Activated T-helper 1 cell treated with anti-CD3 and anti-CD28 coated beads, Interleukin-2, amount 50 U/mL, for 16 hours (primary cell): ENCODE measurements around the gene TMEM140.
"Not testable (repeated sequence)": the region's sequence is repeated elsewhere in the genome, so short reads cannot be mapped to it uniquely, and the experiment has no call there.

ENCODE experiments used
- DNase-seq, 2 donors: peaks; one replicate each; pipeline ENCODE4 v3.0.0-alpha.2; 2020; ENCODE audit warnings: low read depth in 1 of 2, low spot score in 1 of 2

The TMEM140 gene

DNA sequence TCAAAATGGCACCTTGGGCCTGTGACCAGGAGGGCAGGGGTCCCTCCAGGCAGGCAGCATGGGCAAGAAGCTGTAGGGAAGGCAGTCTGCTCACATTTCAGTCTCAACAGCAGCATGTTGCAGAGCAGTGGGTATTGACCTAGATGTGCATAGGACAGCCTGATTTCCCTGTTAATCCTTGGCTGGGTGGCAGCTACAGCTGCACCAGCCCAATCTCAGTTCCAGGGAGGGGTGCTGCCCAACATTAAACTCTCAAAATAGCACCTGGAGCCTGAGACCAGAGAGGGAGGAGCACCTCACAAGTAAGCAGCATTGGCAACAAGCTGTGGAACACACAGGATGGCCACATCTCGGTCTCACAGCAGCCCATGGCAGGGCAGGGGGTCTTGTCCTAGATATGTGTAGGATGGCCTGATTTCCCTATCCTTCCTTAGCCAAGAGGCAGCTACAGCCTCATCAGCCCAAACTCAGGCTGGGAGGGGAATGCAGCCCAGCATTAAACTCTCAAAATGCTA is 10.3 kb downstream of the TMEM140 start:
- no peak for DNase-seq

DNA sequence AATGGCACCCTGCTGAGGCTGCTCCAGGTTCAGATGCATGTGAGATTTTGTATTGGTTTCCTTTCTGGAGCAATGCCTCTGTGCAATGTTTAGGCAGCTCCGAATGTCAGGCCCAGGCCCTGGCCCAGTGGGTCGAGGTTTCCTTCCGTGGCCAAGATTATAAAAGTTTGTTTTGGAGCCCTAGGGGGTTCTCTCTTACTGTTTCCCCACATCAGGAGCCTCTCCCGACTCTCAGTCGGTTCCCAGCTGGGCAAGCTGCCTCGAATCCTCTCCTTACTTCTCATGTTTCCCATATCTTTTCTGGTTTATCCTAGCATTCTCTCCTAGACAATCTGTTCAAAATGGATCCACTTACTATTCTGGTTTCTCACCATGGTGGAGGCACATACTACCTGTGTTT is 11.0 kb downstream of the TMEM140 start:
- no peak for DNase-seq

DNA sequence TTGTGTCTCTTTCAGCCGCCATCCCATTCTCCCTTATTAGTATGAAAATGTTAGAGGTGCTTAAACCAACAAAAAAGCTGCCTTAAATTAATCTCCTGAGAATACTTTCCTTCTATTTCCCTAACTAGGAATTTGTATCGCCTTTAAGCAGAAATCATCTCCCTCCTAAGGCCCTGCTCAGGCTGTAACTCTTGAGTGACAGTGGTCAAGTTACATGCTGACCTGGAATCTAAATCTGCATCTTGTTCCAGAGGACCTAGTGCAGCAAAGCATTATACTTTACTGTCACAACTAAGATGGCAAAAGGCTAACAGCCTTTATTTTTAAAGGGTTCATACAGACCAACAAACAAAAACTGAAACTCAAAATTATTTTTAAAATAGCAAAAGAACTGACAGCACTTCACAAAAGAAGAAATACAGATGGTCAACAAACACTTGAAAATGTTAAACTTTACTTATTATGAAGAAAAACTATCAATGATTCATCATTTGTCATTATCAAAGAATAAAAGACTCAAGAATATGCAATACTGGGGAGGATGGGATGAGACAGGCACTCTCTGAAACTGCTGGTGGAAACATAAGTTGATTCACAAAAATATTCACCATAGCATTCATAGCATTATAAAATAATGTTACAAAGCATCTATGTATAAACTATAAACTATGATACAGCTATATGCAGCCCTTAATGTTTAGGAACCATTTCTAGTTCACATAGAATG is 11.7 kb downstream of the TMEM140 start:
- no peak for DNase-seq

DNA sequence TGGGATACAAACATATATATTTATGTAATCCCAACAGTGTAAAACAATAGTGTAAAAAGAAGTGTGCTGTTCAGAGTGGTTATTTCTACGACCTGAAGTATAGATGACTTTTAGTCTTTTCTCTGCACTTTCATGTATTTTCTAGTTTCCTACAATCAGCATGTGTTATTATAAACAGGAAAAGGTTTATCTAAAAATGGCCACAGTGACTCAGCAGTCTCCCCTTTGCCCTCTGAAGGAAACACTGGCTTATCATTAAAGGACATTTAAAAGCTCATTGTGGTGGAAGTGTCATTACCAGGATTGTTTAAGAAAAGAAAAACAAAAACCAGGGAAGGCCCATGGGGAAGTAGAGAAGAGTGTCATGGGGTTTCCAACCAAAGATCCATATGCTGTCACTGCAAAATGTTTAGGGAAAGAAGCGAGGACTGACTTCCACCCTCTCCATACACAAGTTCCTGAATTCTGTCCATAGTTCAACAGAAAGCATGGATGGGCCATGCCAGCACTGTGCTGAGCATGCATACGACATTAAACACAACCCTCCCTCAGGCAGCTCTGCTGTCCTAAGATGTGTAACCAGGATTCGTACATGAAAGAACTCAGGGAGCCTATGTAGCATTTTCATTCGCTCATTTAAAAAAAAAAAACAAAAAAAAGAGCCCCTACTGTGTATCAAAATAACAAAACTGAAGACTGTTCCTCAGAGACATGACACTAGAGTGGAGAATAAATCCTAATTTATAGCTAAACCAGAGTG is 12.4 kb downstream of the TMEM140 start:
- no peak for DNase-seq

DNA sequence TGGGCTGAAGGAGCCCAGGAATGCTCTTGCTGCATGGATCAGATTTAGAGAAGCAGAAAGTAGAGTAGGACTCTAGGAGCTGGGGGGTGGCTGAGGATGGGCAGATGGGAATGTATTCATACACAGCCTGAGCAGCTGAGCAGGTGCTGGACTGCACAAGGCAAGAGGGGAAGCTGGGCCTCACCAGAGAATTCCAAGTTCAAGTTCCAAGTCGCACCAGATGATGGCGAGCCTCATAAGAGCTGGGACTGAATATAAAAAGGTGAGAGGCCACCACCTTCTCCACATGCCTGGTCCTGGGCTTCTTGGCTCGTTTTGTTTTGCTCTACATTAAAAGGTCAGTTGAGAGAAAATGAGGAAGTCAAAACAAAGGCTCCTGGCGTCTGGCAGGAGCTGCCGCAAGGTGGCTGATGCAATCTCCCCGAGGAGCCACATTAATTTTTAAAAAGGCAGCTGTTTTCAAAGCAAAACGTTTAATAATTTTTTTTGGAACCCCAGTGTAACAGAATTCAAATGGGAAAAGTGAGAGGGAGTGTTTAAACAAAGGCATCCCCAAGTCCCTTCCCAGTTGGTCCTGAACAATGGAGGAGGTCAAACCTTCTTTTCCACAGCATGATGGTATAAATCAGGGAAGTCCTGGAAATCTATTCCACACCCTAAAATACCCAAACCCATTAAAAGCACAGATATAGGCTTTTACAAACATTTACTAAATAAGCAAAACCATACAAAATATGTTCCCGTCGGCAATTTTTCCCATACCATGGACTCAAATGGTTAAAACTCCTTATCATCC is 13.2 kb downstream of the TMEM140 start:
- DNase-seq = no peak

DNA sequence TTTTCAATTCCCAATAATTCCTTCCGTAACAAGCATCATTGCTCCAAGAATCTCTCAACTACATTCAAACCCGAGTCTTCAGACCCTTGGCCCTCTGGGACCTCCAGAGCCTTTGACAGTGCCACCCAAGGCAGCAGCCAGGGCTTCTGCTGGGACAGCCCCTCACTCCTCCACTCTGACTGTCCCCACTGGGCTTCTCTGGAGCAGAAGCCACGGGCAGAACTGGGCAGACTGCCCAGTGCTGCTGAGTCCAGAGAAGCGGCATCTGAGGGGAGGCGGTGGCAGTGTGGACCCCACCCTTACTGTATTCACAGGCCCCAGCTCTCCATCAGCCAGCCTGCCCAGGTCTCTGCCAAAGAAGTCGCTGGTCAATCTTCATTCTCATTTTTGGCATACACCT is 13.8 kb downstream of the TMEM140 start:
- no peak for DNase-seq

DNA sequence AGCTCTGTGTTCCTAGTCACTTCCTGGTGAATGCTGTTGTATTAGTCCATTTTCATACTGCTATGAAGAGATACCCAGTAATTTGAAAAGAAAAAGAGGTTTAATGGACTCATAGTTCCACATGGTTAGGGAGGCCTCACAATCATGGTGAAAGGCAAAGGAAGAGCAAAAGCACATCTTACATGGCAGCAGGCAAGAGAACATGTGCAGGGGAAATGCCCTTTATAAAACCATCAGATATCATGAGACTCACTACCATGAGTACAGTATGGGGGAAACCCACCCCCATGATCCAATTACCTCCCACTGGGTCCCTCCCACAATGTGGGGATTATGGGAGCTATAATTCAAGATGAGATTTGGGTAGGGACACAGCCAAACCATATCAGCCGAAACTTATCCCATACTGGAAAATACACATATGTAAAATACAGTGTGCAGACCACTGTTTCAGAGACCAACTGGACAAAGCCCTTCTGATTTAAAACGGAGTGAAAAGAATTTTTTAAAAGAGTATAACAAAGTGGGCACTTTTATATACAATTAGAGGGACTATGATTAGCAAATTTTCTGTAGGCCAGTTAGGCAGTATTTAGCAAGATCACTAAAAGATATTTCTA is 14.6 kb downstream of the TMEM140 start:
- DNase-seq = no peak

DNA sequence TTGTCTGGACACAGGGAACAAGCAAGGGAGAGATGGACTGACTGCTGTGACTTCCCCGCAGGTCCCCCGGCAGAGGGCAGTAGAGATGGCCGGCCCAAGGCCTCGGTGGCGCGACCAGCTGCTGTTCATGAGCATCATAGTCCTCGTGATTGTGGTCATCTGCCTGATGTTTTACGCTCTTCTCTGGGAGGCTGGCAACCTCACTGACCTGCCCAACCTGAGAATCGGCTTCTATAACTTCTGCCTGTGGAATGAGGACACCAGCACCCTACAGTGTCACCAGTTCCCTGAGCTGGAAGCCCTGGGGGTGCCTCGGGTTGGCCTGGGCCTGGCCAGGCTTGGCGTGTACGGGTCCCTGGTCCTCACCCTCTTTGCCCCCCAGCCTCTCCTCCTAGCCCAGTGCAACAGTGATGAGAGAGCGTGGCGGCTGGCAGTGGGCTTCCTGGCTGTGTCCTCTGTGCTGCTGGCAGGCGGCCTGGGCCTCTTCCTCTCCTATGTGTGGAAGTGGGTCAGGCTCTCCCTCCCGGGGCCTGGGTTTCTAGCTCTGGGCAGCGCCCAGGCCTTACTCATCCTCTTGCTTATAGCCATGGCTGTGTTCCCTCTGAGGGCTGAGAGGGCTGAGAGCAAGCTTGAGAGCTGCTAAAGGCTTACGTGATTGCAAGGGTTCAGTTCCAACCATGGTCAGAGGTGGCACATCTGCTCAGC is 16.6 kb downstream of the TMEM140 start:
- no peak for DNase-seq

DNA sequence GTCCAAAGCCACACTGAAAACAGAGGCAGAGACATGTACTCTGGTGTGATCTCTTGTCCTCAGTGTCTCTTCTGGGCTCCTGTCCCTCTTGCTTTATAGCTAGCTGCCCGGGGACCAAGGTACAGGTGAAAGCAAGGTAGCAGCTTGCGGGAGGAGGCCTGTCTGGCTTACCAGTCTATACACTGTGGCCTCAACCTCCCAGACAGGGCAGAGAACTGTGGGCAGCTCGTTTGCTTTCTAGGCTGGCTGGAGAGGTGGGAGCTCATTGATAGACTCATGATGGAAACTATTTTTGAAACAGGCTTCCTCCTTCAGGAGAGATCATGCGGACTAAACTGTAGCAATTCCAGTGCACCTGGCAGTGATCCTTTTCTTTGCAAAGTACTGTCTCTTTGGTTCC is 18.0 kb downstream of the TMEM140 start:
- no peak for DNase-seq

DNA sequence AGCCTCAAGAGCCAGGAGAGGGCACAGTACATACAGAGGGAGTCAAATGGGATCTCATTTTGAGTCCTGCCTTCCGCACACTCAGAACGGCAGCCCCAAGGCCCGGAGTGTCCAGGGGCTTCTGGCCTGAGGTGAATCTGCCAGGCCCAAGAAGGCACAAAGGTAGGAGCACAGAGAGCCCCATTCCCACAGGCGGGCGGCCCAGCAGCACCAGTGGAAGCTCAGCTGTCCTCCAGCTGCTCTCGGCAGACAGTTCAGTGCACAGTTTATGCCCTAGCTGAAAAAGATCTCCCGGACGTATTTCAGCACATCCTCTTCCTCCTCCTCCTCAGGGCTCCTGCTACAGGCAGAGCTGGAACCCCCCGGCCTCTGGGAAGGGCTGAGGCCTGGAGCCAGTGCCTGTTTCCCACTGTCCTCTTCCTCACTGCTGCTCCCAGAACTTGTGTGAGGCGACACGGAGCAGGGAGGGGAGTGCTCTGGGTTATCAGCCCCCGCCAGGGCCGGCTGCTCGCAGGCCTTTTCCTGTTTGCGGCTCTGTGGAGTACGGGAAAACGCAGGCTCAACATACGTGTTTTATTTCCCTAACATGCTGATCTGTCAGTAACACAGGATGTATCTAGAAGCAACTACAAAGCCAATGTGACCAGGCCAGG is 18.6 kb downstream of the TMEM140 start:
- no peak for DNase-seq

DNA sequence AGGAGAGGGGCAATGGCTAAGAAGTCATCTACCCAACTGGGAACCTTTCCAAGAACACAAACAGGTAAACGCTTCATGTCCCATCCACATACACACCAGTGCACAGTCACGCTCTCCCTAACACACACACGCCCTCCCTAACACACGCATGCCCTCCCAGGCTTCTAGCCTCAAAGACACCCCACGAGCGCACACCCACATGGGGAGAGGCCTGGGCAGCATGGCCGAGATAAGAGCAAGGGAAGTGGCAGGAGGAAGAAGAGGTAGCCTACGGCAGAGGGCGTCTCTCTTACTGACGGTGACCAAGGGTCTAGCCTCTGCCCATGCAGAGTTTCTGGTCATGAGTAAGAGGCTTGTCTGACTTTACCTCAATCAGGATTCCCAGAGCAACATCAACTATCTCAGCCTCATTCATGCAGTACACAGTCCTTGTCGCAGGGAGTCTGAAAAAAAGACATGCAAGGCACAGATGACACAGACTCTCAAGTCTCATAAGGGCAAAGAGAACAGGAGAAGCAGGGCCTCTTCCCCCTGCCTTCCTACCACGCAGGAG is 19.6 kb downstream of the TMEM140 start:
- no peak for DNase-seq

DNA sequence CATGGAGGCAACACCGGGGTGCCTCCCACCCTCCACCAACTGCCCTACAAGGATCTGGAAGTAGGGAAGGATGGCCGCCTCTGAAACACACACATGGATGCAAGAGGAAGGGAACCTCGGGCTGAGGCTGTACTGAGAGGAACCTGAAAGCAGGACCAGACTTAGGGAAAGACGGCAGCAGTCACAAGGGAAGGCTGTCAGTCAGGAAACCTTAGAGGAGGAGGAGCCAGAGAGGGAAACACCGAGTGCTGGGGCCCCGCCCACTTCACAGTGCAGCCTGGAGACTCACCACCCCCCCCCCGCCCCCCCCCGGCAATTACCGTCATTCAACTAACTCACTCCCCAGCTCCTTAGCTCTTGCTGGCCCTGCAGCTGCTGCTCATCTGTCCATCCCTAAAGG is 20.1 kb downstream of the TMEM140 start:
- no peak for DNase-seq

DNA sequence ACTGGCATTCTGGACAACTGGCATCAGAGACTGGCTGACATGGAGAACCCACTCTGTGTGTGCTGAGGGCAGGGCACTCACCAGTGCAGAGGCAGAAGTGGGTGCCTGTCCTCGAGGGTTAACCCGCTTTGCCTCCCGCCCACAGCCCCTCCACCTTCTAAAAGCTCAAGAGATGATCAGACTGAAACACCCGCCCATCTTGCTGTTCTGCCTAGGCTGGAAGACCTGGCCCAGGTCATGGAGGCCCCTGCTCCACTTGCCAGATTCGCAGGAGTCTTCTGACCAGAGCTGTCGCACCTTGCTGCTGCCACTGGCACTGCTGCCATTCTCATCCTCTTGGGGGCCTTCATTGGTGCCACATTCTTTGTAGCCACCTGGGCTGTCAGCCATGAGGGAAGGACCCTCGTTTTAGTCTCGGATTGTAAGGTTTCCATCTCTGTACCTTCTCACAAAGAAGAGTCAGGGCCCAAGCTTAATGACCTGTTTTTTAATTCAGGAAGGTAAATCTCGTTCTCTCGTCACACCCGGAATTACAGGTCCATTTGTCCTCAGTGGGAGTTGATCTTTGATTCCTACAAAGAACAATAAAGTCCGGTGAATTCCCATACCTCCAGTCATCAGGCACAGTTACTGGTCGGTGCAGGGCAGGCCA is 20.7 kb downstream of the TMEM140 start:
- DNase-seq = no peak

DNA sequence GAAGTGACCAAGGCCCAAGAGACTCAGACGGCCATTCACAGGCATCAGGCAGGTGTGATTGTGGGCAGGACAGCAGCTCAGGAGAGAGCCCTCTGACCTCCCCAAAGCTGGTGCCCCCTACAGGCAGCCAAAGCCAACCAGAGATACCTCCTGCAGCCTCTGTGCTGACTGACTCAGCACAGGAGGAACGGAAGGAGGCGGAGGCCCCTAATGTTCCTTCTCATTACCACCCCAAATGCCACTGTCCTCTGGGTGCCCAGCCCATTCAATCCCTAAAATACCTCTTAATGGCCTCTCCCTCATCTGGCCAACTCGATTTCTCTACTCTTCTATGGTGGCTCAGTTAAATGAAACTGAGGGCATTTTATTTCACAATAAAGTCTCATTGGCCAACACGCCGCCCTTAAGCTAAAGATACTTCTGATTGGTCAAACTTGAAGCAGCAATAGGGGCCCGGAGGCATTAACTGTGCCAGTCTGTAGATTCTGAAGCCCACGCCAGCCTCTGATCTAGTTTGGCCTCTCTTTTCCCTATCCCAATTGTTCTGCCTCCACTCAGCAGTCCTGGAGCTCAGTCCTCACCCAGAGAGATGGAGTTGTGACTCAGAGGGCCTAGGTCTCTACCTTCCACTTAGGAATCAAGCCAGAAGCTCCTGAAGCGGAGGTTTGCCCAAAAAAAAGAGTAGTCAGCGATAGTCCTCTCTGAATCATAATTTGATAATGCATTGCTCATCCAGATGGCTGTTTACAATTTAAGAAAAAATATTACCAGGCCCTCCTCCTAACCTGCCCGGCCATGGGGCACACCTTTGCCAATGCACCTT is 21.5 kb downstream of the TMEM140 start:
- peak; percentile 27 to 38 for DNase-seq

DNA sequence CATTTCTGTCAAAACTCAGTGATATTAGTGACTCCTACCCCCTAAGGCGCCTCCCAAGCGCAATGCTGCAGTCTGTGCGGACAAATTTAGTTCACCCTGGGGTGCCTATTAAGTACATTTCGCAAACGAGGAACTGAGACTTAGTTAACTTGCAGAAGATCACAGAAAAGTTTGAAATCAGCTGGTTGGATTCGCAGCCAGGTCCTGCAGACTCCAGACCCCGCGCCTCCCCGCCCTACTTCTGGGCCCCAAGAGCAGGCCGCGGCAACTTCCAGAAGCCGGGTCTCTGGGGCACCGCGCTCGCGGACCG is 22.0 kb downstream of the TMEM140 start:
- no peak for DNase-seq

DNA sequence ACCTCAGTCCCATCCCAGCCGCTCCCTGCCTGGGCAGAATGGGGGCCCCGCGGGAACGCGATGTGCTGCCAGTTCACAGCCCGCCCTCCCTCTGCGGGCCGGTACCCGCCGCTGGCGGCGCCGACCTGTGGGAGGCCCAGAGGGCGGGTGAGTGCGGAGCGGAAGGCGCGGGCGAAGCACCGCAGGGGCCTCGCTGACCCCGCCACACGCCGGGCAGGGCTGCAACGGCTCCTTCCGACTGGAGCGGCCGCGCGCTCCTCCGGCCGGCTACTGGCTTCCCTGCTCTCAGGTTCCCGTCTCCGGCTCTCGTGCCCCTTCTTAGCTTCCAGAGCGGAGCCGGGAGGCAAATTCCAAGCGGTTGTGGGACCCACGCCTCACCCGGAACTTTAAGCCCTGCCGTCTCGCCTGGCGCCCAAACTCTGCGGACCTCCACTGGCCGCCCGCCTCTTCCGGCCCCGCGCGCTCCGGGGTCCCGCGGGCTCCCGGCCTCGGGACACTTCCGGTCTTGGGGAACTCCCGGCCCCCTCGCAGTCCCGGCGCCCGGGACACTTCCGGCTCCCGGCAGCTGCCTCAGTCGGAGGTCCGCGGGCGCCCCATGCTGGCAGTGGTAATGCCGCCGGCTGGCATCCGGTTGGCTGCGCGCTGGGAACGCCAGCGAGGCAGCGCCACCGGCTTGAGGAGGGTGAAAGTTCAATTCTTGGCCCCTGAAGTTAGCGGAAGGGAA is 22.6 kb downstream of the TMEM140 start, which contains the start of gene CYREN:
Gene CYREN, minus strand, starts transcription at position 434 of the 724 bp plus-strand sequence. CDS start 1,785 bp downstream, outside the sequence.
- DNase-seq = peak; percentile 82 to 88

DNA sequence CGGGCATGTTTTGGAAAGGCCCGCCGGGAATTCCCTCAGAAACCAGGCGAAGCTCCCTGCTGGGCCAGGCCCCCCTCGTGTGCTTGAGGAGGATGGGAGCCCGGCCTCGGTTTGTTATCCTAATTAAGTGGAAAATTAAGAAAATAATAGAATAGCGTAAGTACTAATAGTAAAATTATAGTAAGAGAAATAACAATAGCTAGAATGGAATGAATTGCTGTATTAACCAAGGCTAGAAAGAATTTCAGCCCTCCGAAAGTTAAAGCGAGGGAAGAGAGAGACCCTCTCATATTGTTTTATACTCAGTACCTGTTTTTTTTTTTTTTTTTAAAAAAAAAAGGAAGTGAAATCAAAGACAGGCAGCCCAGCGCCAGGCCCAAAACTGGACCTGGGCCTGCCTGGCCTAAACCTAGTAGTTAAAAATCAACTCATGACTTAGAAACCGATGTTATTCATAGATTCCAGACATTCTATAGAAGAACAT is 23.2 kb downstream of the TMEM140 start:
- DNase-seq = not testable (repeated sequence)
